Measurements from ENCODE around the gene NSD2. TPM values are rescaled to one million over a fixed set of nuclear protein-coding genes. Genes with fewer than 3 reads are reported as not detected.

NSD2 gene
- total and polyA plus RNA-seq, 3 donors from 2014 or later = 108 to 144 (median 124) TPM

DNA sequence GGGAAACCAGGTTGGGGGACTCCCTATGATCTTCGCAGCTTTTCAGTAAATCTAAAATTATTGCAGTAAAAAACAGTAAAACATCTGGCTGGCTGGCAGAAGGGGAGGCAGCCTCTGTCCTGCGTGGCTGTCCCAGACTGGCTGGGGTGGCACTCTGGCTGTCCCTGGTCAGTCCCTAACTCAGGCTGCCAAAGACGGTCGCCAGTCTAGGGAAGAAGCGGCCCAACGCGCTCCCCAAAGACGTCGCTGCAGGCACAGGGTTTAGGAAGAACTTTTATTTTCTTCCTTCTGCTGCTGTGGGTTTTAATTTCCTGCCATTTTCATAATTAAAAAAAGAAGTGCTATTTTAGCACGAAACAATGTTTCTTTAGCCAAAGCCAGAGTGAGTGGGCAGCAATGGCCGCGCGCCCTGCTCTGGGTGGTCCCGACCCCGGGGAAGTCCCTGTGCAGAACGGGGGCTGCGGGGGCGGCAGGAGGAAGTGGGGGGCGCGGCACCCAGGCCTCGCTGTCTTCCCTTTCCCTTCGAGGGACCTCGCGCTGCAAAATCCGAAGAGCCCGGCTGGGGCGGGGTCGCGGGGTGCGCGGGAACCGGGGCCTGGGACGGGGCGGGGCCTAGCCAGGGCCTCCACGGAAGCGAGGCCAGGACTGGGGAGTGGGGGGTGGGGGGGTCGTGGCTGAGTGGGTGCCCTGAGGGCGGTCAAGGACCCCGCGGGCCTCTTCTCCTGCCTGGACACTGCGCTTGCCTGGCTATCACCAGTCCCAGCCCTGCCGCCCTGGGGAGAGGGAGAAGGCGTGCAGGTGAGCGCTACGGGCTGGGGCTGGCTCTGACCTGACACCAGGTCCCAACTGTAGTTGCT lies 8.9 kb upstream of the NSD2 start:
- TF ChIP-seq POLR2A (IDR thresholded peaks at IDR 0.05) = no peak
- TF ChIP-seq, protein P1, sequence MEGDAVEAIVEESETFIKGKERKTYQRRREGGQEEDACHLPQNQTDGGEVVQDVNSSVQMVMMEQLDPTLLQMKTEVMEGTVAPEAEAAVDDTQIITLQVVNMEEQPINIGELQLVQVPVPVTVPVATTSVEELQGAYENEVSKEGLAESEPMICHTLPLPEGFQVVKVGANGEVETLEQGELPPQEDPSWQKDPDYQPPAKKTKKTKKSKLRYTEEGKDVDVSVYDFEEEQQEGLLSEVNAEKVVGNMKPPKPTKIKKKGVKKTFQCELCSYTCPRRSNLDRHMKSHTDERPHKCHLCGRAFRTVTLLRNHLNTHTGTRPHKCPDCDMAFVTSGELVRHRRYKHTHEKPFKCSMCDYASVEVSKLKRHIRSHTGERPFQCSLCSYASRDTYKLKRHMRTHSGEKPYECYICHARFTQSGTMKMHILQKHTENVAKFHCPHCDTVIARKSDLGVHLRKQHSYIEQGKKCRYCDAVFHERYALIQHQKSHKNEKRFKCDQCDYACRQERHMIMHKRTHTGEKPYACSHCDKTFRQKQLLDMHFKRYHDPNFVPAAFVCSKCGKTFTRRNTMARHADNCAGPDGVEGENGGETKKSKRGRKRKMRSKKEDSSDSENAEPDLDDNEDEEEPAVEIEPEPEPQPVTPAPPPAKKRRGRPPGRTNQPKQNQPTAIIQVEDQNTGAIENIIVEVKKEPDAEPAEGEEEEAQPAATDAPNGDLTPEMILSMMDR (IDR thresholded peaks at IDR 0.05) = no peak
- Histone ChIP-seq H3K4me1 (peaks cover 14% of the 10 kb centered on the region), H3K27ac (peak overlapping the region in 1 of 2 donors; percentile 18), H3K27me3 (no peaks in the 10 kb centered on the region), H3K4me3 (peak overlapping the region; percentile 26 to 41), H3K9me3 (no peaks in the 10 kb centered on the region), H3K36me3 (ENCODE audit: low read depth, missing control alignments) (no peaks in the 10 kb centered on the region)
- no peak for DNase-seq
- 10 to 18% methylated on average over 21 to 36 of the region's 45 CpGs for WGBS, 2 donors
- intact Hi-C loops (cut with DNase I; ENCODE audit: low total_unique reads) = no loop called here

DNA sequence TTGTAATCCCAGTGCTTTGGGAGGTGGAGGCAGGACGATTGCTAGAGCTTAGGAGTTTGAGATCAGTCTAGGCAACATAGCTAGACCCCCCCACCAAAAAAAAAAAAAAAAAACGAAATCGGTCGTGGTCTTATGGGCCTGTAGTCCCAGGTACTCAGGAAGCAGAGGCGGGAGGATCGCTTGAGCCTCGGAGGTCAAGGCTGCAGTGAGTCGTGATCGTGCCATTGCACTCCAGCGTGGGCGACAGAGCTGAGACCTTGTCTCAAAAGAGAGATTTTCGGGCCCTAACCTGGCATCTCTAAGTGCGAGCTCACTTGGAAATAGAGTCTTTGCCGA lies 8.3 kb upstream of the NSD2 start:
- no peaks in the 10 kb centered on the region for H3K36me3 ChIP-seq (ENCODE audit: low read depth, missing control alignments)
- no peaks in the 10 kb centered on the region for H3K27me3 ChIP-seq
- DNase-seq = no peak
- TF ChIP-seq, protein P1 (IDR thresholded peaks at IDR 0.05) = no peak
- no peak for TF ChIP-seq POLR2A (IDR thresholded peaks at IDR 0.05)
- peak overlapping the region in 1 of 2 donors; percentile 41 for H3K4me3 ChIP-seq
- H3K27ac ChIP-seq = no peak overlapping the region
- WGBS, 2 donors = 48 to 53% methylated on average over 13 to 14 of the region's 14 CpGs
- peaks cover 10% of the 10 kb centered on the region for H3K4me1 ChIP-seq
- intact Hi-C loops (cut with DNase I; ENCODE audit: low total_unique reads) = no loop called here
- H3K9me3 ChIP-seq = no peaks in the 10 kb centered on the region

DNA sequence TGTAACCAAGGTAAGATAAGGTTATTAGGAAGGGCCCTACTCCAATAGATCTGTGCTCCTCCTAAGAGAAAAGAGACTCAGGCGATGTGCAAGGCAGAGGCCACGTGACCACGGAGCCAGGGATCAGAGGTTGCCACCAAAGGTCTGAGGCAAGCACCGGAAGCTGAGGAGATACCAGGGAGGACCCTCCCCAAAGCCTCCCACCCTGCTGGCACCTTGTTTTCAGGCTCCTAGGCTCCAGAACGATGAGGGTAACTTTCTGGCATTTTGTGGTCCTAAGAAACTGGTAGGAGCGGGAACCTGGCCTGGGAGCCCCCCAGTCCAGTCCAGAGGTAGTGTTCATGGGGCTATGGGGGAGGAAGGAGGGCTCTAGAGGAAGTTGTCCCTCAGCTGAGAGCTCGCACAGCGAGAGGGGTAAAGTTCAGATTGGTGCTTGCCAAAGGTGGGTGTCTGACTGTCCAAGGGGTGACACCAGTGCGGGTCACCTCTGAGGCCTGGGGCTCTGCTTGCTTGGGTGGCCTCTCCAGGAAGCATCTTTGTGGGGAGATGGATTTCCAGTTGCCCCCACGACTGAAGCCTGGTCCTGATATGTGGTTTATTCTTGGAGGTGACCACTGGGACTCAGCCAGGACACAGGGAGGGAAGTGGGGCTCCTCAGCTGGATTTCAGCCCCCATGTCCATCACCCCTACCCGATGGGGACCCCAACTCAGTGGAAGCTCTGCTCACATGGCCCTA lies 7.7 kb upstream of the NSD2 start:
- no peaks in the 10 kb centered on the region for H3K27me3 ChIP-seq
- intact Hi-C loops (cut with DNase I; ENCODE audit: low total_unique reads) = no loop called here
- no peaks in the 10 kb centered on the region for H3K36me3 ChIP-seq (ENCODE audit: low read depth, missing control alignments)
- no peak for DNase-seq
- WGBS, 2 donors = 84 to 95% methylated on average over 10 to 11 of the region's 11 CpGs
- H3K4me3 ChIP-seq = no peak overlapping the region
- H3K27ac ChIP-seq = no peak overlapping the region
- H3K4me1 ChIP-seq = peaks cover 10% of the 10 kb centered on the region
- H3K9me3 ChIP-seq = no peaks in the 10 kb centered on the region
- TF ChIP-seq POLR2A (IDR thresholded peaks at IDR 0.05) = no peak
- TF ChIP-seq, protein P1 (IDR thresholded peaks at IDR 0.05) = no peak

DNA sequence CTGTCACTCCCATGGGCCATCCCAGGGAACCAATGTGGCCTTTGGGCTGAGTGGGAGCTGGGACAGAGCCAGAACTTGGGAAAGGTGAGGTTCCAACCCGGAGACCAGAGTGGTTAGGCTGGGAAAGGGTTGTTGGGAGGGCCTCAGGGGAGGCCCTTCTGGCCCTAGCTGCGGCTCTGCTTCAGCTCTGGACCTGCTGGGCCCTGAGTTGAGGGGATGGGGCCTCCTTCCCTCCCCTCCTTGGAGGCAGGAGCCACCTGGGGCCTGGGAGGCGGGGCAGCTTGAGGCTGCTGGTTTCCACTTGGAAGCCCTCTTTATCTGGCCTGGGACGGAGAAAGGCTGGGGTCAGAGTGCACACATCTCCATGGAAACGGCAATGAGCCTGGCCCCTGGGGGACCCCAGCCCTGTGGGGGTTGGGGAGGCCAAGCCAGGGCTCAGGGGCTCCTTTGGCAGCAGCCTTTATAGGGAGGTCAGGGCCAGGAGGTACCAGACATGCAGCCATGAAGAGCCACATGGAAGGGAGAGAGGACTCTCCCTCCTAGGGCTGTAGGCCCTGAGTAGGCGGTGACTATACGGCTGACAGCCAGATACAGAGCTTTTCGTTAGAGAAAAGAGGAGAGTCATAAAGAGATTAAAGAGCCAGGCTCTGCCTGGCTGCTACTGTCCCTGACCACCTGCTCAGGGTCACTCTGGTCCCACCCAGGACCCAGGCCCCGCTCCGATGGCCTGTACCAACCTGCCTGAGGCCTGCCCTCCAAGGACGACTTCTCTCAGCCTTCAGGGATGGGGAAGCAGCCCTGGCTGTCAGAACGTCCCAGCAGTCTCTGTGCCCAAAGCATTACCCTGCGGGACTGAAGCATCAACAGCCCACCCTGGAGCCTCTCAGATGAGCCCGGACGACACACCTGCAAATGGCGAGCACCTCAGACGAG lies 6.9 kb upstream of the NSD2 start:
- H3K27me3 ChIP-seq = no peaks in the 10 kb centered on the region
- intact Hi-C loops (cut with DNase I; ENCODE audit: low total_unique reads) = no loop called here
- no peak for DNase-seq
- H3K36me3 ChIP-seq (ENCODE audit: low read depth, missing control alignments) = no peaks in the 10 kb centered on the region
- no peak overlapping the region for H3K27ac ChIP-seq
- H3K4me1 ChIP-seq = peaks cover 10% of the 10 kb centered on the region
- no peaks in the 10 kb centered on the region for H3K9me3 ChIP-seq
- no peak overlapping the region for H3K4me3 ChIP-seq
- TF ChIP-seq POLR2A (IDR thresholded peaks at IDR 0.05) = no peak
- TF ChIP-seq, protein P1 (IDR thresholded peaks at IDR 0.05) = no peak
- 72 to 82% methylated on average over 15 to 17 of the region's 17 CpGs for WGBS, 2 donors

Measured in testis (tissue), 3 donors.